K562 (cell line): ENCODE measurements around the gene TTC21A. TPM values are rescaled to one million over a fixed set of nuclear protein-coding genes. Genes with fewer than 3 reads are reported as not detected.

ENCODE experiments used
- ATAC-seq: fragments of 200-7000 bp; cut with Tn5 transposase; 3 replicates; pipeline ENCODE4 v1.9.1; 2020; ENCODE audit warnings: moderate library complexity
- BruUV-seq: library from RNA; stranded (reverse); fragments of 400-500 nt; replicated peaks from 2 replicates; lab custom pipeline; 2021; lab: Mats Ljungman, UMichigan
- CTCF ChIA-PET: fragments of 300-600 bp; formaldehyde crosslinking; extraction: SDS; loops from one replicate; lab custom pipeline; 2021; ENCODE audit warnings: low intra/inter-chr PET ratio; lab: Yijun Ruan, JAX
- POLR2A ChIA-PET: fragments of 300-600, 350-650 bp; sonication (Branson Sonifier 250); formaldehyde crosslinking; extraction: SDS; loops from one replicate; lab custom pipeline; 2021; ENCODE audit warnings: antibody characterized with exemption, inconsistent platforms; lab: Yijun Ruan, JAX
- DNase-seq, 4 experiments: peaks; one replicate each; pipeline versions ENCODE4 v3.0.0 to v3.0.0-alpha.2; 2011 to 2018; ENCODE audit warnings: low spot score in 3 of 4, mixed read lengths in 3 of 4; ENCODE audit errors: extremely low read depth in 1 of 4
- FAIRE-seq: peaks from 2 replicates; lab custom pipeline; 2011; peaks lifted over from hg19 to GRCh38; lab: Jason Lieb, UNC
- H2AFZ ChIP-seq: 2 replicates; pipeline ENCODE4 v1.6.0; 2011; ENCODE audit warnings: low read depth, low read length, control low read depth, inconsistent platforms
- H3K27ac ChIP-seq: fragments of 200-600 bp; 3 replicates; pipeline ENCODE4 v1.8.0; 2011; ENCODE audit warnings: low read depth, mild to moderate bottlenecking, control low read depth, inconsistent platforms, low read length, moderate library complexity, mixed read lengths; ENCODE audit errors: extremely low read depth
- H3K27me3 ChIP-seq, 2 experiments: fragments of 300-600 bp in 1 of 2; 2 replicates in 1 of 2; 3 replicates in 1 of 2; pipeline versions ENCODE4 v1.6.0 to v1.8.0; 2011; ENCODE audit warnings: inconsistent platforms in 2 of 2, low read length in 2 of 2, mild to moderate bottlenecking in 1 of 2, mixed read lengths in 1 of 2, moderate library complexity in 1 of 2; ENCODE audit not compliant: control insufficient read depth in 2 of 2, insufficient read depth in 2 of 2
- H3K36me3 ChIP-seq: fragments of 300-600 bp; 3 replicates; pipeline ENCODE4 v1.8.0; 2011; ENCODE audit warnings: mild to moderate bottlenecking, low read length, inconsistent platforms; ENCODE audit not compliant: control insufficient read depth, insufficient read depth
- H3K4me1 ChIP-seq, 2 experiments: fragments of 200-600 bp in 1 of 2; replicated peaks in 1 of 2; 2 replicates in 1 of 2; 3 replicates in 1 of 2; pipeline versions ENCODE4 v1.5.1 to v1.8.0; 2011; ENCODE audit warnings: inconsistent platforms in 2 of 2, low read length in 2 of 2, mild to moderate bottlenecking in 1 of 2, mixed read lengths in 1 of 2, moderate library complexity in 1 of 2; ENCODE audit not compliant: control insufficient read depth in 2 of 2, insufficient read depth in 2 of 2
- H3K4me2 ChIP-seq: 2 replicates; pipeline ENCODE4 v1.6.1; 2011; ENCODE audit warnings: low read length, control low read depth, inconsistent platforms, mixed read lengths; ENCODE audit not compliant: insufficient read depth
- H3K4me3 ChIP-seq: fragments of 200-600 bp; sonication (generic), shearing (Covaris generic); 2 replicates; pipeline ENCODE4 v1.5.1; 2016; ENCODE audit warnings: control low read depth, inconsistent platforms
- H3K79me2 ChIP-seq: fragments of 200-600 bp; 3 replicates; pipeline ENCODE4 v1.8.0; 2011; ENCODE audit warnings: low read length, inconsistent platforms; ENCODE audit not compliant: control insufficient read depth, insufficient read depth
- H3K9ac ChIP-seq, 2 experiments: 2 replicates each; pipeline versions ENCODE4 v1.6.0 to v1.6.1; 2011; ENCODE audit warnings: low read depth in 2 of 2, low read length in 2 of 2, control low read depth in 1 of 2, inconsistent platforms in 1 of 2, mild to moderate bottlenecking in 1 of 2, mixed read lengths in 1 of 2; ENCODE audit not compliant: insufficient read depth in 1 of 2
- H3K9me1 ChIP-seq: one replicate; pipeline ENCODE4 v1.6.0; 2011; ENCODE audit warnings: inconsistent platforms, mild to moderate bottlenecking, low read length, moderate library complexity; ENCODE audit not compliant: control insufficient read depth, insufficient read depth
- H3K9me3 ChIP-seq: replicated peaks from 2 replicates; pipeline ENCODE4 v1.5.1; 2011; ENCODE audit warnings: low read depth, low read length, inconsistent platforms; ENCODE audit not compliant: control insufficient read depth, insufficient read depth
- H4K20me1 ChIP-seq: replicated peaks from 2 replicates; pipeline ENCODE4 v1.6.1; 2011; ENCODE audit warnings: low read length, inconsistent platforms, mixed read lengths; ENCODE audit not compliant: control insufficient read depth, insufficient read depth
- MAZ ChIP-seq, 2 experiments: fragments of 450-650 bp in 1 of 2; sonication (generic) in 1 of 2; formaldehyde crosslinking; IDR thresholded peaks in 1 of 2; conservative IDR thresholded peaks in 1 of 2; 2 replicates each; pipeline versions ENCODE4 v1.4.0 to v1.5.0; 2020; ENCODE audit warnings: mild to moderate bottlenecking in 1 of 2, missing genetic modification reagents in 1 of 2
- NR3C1 ChIP-seq: sonication (generic); formaldehyde crosslinking; IDR thresholded peaks from 2 replicates; pipeline ENCODE4 v1.8.1; 2022; ENCODE audit warnings: missing genetic modification reagents
- TAF15 ChIP-seq: fragments of 200-400 bp; formaldehyde crosslinking; IDR thresholded peaks from 2 replicates; pipeline ENCODE4 v1.6.1; 2017; ENCODE audit warnings: mild to moderate bottlenecking, low read depth, low read length, moderate library complexity
- ZFP1 ChIP-seq: fragments of 450-650 bp; formaldehyde crosslinking; IDR thresholded peaks from 2 replicates; pipeline ENCODE4 v1.4.0; 2020; ENCODE audit warnings: mild to moderate bottlenecking, mixed read lengths
- ZNF311 ChIP-seq: fragments of 250-450 bp; sonication (Bioruptor Pico); IDR thresholded peaks from 2 replicates; pipeline ENCODE4 v1.4.0; 2020; ENCODE audit warnings: mild to moderate bottlenecking, moderate library complexity
- ZNF436 ChIP-seq: fragments of 250-450, 450-650 bp; sonication (Bioruptor Pico); formaldehyde crosslinking; IDR thresholded peaks from 2 replicates; pipeline ENCODE4 v1.7.0; 2020; ENCODE audit warnings: mild to moderate bottlenecking
- WGBS: fragments of 100-300 bp; shearing (Covaris generic); methylation state at CpG from one replicate; pipeline ENCODE4 v1.1.6; 2016; ENCODE audit warnings: low coverage, mixed read lengths; ENCODE audit not compliant: insufficient coverage; ENCODE audit errors: missing lambda C conversion rate; 5-methylcytosine and 5-hydroxymethylcytosine counted together
- in situ Hi-C: fragments of 300-500 bp; cut with MboI; formaldehyde crosslinking; loops from 4 replicates; pipeline ENCODE4 v1.15.0; 2018; ENCODE audit warnings: inconsistent platforms, mixed read lengths
- intact Hi-C: fragments of 100-400 bp; cut with micrococcal nuclease; formaldehyde crosslinking; loops from 2 replicates; pipeline ENCODE4 v1.14.2; 2022
- polyA plus RNA-seq, 8 experiments: library from polyadenylated mRNA; depleted of rRNA in 4 of 8; stranded (reverse) in 5 of 8; unstranded in 3 of 8; fragments of >200 nt; fragmentation: Nextera tagmentation in 2 of 8; fragmentation: Illumina TruSeq in 1 of 8; extraction: Ambion mirVana in 2 of 8; extraction: Trizol in 1 of 8; gene quantifications; 2 replicates each; pipeline versions ENCODE4 v1.2.1 to v1.2.3, GENCODE V29; 2011 to 2014; ENCODE audit warnings: inconsistent platforms in 1 of 8, missing spikeins in 1 of 8
- total RNA-seq, 7 experiments: library from RNA; depleted of rRNA in 6 of 7; stranded (reverse); fragments of >200 nt in 6 of 7; fragmentation: Illumina TruSeq in 2 of 7; extraction: Trizol in 2 of 7; gene quantifications; 2 replicates each; pipeline versions ENCODE4 v1.2.1 to v1.2.3, GENCODE V29; 2011 to 2021; ENCODE audit warnings: low replicate concordance in 1 of 7
- TF ChIP-seq, protein P1 (sequence below): fragments of 450-650 bp; formaldehyde crosslinking; IDR thresholded peaks from 2 replicates; pipeline ENCODE4 v1.4.0; 2020; ENCODE audit warnings: mild to moderate bottlenecking, mixed read lengths
- TF ChIP-seq, protein P2 (sequence below): IDR thresholded peaks from 3 replicates; pipeline ENCODE4 v1.6.1; 2011; ENCODE audit warnings: borderline replicate concordance, mild to moderate bottlenecking, moderate library complexity; ENCODE audit not compliant: insufficient read length; ENCODE audit errors: extremely low read depth

The TTC21A gene
- total and polyA plus RNA-seq, 9 of the 15 experiments (the other 6 are each of a cell fraction or from before 2014, with no cell fraction given), result 0.22 to 1.4 (median 0.70) TPM

GRCh38 chr3:39088889-39089288, 18.6 kb upstream of the TTC21A start (continued):
- TF ChIP-seq, protein P1, sequence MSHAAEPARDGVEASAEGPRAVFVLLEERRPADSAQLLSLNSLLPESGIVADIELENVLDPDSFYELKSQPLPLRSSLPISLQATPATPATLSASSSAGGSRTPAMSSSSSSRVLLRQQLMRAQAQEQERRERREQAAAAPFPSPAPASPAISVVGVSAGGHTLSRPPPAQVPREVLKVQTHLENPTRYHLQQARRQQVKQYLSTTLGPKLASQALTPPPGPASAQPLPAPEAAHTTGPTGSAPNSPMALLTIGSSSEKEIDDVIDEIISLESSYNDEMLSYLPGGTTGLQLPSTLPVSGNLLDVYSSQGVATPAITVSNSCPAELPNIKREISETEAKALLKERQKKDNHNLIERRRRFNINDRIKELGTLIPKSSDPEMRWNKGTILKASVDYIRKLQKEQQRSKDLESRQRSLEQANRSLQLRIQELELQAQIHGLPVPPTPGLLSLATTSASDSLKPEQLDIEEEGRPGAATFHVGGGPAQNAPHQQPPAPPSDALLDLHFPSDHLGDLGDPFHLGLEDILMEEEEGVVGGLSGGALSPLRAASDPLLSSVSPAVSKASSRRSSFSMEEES, result no peak

- Histone ChIP-seq H3K27me3 (no peaks in the 10 kb centered on the region), H3K36me3 (peaks cover 84% of the 10 kb centered on the region), H3K9me1 (no peaks in the 10 kb centered on the region), H3K9me3 (no peaks in the 10 kb centered on the region), H4K20me1 (no peaks in the 10 kb centered on the region), H3K4me2 (no peak overlapping the region), H3K9ac (no peak overlapping the region), H3K79me2 (no peaks in the 10 kb centered on the region), H3K27ac (no peak overlapping the region), H3K4me1 (no peaks in the 10 kb centered on the region), H2AFZ (no peak overlapping the region), H3K4me3 (no peak overlapping the region)
- intact Hi-C loops, result no loop called here
- FAIRE-seq (no peak), ATAC-seq (no peak), DNase-seq (no peak)
- CTCF ChIA-PET, result no interaction called here
- TF ChIP-seq ZFP1 (no peak), NR3C1 (CRISPR knock-in tag) (no peak), ZNF311 (CRISPR knock-in tag) (no peak), ZNF436 (CRISPR knock-in tag) (no peak), TAF15 (no peak), MAZ (CRISPR knock-in tag; conservative IDR thresholded peaks at IDR 0.05 in 1 of 2, IDR thresholded peaks at IDR 0.05 in 1 of 2) (no peak)
- TF ChIP-seq, protein P2, sequence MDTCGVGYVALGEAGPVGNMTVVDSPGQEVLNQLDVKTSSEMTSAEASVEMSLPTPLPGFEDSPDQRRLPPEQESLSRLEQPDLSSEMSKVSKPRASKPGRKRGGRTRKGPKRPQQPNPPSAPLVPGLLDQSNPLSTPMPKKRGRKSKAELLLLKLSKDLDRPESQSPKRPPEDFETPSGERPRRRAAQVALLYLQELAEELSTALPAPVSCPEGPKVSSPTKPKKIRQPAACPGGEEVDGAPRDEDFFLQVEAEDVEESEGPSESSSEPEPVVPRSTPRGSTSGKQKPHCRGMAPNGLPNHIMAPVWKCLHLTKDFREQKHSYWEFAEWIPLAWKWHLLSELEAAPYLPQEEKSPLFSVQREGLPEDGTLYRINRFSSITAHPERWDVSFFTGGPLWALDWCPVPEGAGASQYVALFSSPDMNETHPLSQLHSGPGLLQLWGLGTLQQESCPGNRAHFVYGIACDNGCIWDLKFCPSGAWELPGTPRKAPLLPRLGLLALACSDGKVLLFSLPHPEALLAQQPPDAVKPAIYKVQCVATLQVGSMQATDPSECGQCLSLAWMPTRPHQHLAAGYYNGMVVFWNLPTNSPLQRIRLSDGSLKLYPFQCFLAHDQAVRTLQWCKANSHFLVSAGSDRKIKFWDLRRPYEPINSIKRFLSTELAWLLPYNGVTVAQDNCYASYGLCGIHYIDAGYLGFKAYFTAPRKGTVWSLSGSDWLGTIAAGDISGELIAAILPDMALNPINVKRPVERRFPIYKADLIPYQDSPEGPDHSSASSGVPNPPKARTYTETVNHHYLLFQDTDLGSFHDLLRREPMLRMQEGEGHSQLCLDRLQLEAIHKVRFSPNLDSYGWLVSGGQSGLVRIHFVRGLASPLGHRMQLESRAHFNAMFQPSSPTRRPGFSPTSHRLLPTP, result no peak
- WGBS, result 70% methylated on average over 2 of the region's 2 CpGs
- in situ Hi-C loops, result no loop called here
- POLR2A ChIA-PET, result no interaction called here
- BruUV-seq, result no TSS peak
Measured at GRCh38 chr3:39090922-39091321, 16.6 kb upstream of the TTC21A start.
